GM15510 (cell line): ENCODE measurements around the gene TTLL12.

Source experiments
- POLR2A ChIP-seq: IDR thresholded peaks from 3 replicates; pipeline ENCODE4 v1.6.1; 2011; ENCODE audit warnings: borderline replicate concordance; ENCODE audit not compliant: insufficient read length; ENCODE audit errors: extremely low read depth

TTLL12 gene

DNA sequence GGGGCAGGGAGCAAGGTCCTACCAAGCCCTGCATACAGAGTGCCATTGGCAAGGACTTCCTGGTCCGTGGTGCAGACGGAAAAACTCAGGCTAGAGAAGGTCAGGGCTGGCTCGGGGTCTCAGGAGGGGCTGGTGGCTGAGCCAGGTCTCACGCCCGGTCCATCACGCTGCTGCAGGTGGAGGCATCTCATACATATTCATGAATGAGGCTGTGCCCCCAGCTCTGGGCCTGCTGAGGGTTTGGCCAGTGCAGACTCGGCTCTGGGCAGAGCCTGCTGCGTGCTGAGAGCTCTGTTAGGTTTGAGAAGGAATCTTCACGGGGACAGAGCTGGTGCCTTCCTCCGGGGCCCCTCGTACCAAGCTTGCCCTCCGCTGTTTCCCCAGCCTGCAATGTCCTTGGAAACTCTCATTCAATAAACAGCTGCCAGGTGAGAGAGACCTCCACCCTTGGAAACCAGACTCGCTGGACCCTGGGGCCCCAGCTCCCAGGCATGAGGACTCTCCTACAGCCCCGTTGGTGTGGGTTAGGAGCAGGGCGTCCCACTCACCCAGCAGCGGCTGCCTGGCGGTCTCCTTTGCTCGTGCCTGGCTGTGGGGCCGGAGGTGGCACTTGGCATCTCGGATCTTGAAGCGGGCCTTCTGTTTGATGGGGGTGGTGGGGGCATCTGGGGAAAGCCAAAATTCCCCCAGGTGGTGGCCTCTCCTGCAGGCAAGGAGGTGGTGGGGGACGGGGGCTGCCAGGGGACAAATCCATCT, 33.9 kb upstream of the TTLL12 start:
- TF ChIP-seq POLR2A, result no peak

DNA sequence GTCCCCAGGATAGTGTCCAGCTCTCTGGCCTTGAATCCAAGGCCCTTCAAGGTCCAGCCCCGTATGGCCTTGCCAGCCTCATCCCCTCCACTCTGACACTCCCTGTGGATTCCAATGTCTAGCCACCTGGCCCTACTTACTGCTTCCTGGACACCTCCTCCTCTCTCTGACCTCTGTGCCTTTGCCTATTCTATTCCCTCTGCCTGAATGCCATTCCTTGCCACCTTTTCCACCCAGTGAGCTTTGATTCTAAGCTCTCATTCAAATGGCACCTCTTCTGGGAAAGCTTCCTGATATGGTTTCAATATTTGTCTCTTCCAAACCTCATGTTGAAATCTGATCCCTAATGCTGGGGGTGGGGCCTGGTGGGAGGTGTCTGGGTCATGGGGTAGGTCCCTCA, 31.9 kb upstream of the TTLL12 start:
- no peak for TF ChIP-seq POLR2A

DNA sequence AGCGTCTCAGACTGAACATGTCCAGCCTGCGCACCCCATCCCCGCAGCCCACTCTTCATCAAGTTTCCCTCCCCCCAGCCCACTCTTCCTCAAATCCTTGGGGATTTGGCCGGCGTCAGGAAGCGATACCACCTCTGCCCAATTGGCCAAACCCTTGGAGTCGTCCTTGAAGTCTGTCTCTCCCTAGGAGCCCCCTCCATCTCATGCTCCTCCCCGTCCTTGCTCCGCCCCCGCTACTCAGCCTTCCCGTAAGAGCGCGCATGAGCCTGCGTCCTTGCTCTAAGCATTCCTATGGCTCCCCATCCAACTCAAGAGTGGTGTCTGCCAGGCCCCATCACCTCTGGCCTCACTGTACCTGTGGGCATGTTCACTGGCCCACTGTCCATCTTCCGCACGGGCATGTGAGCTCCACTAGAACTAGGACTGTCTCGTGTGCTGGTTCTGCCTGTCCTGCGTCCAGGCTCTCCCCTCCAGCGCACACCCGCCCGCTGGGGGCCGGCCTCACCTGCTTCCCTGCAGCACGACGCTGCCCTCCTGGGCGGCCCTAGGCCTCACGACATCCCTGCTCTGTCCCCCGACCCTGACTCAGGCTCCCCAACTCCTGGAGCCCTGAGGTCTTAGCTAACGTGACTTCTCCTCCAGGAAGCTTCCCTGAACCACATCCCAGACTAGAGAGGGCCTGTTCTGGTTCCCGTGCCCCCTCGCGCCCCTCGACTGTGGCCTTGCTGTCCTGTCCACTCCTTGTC, 30.5 kb upstream of the TTLL12 start:
- TF ChIP-seq POLR2A, result no peak

DNA sequence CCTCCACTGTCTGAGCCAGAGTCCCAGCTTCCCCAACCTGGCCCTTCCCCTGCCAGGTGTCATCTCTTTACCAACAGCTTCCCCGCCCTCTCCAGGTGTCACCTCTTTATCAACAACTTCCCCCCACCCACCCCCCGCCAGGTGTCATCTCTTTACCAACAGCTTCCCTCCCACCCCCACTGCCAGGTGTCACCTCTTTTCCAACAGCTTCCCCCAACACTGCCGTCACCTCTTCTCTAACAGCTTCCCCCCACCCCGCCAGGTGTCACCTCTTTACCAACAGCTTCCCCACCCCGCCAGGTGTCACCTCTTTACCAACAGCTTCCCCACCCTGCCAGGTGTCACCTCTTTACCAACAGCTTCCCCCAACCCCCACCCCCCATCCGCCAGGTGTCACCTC, 29.8 kb upstream of the TTLL12 start:
- TF ChIP-seq POLR2A, result no peak

DNA sequence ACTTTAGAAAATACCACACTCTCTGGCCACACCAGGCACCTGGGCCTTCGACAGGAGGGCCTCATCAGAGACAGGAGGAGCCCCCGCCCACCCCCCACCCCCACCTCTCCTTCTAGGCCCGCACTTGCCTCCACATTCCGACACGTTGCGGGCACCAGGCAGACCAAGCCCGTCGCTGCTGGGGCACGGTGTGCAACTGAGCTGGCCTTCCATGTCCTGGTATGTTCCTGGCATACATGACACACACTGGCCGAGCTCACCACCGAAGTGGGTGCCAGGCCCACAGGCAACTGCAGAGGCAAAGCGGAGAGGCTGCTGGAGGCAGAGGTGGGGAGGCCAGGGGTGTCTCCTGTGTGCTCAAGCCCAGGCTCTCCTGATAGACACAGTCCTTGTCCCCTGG, 27.0 kb upstream of the TTLL12 start:
- TF ChIP-seq POLR2A, result no peak

DNA sequence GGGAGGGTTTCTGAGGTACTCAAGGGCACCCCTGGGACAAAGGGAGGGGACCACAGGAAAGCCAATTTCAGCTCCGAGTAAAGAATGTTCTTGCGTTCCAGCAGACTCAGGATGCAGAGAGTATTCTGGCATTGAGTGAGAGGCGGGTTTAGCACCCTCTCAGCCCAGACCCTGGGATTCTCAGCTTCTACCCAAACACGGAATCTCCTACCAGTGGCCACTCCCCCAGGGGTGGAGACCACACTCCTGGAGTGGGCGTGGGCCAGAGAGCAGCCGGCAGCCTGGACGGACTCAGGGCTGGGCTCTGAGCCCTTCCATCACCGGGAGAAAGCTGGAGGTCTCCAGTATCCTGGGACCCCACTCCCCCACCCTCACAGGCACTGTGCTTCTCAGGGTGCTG, 26.1 kb upstream of the TTLL12 start:
- no peak for TF ChIP-seq POLR2A

DNA sequence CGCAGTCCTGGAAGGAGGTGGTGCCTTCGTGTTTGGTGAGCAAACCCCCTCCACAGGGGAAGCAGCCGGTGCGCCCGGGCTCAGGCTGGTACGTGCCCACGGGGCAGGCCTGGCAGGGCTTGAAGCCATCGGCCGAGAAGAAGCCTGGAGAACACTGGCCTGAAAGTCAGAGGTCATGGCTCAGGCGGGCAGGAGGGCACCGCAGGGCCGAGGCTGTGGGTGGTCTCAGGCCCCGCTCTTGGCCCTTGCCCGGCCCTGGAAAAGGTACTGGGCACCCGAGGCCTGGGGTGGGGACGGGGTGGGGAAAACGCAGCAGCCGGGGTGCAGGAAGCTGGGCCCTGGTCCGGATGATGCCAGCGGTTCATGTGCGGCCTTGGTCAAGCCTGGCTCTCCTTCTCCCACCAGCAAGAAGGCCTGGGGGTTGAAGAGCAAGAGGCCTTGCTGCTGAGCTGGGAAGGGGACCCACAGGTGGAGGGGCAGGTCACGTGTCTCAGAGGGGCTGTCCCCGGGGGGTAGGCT, 25.6 kb upstream of the TTLL12 start:
- TF ChIP-seq POLR2A, result no peak

DNA sequence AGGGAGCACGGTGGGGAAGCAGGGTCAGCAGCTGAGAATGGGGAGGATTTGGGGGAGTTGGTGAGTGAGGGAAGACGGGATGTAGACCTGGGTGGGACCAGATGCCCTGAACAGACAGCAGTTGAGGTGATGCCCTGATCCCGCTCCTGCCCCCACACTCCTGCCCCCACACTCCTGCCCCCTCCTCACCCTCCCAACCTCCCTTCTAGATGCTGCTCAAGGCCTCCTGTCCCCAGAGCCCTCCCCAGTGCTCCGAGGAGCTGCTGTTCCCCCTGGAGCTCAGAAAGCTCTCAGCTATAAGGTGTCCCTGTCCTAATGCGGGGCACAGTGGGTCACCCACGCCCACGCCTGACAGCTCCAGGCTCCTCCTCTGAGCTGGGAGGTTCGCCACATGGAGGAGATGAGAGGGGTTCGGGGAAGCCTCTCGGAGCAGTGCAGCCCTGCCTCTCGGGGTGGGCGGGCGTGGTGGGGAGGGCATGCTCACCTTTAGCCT, 25.1 kb upstream of the TTLL12 start:
- TF ChIP-seq POLR2A, result no peak

DNA sequence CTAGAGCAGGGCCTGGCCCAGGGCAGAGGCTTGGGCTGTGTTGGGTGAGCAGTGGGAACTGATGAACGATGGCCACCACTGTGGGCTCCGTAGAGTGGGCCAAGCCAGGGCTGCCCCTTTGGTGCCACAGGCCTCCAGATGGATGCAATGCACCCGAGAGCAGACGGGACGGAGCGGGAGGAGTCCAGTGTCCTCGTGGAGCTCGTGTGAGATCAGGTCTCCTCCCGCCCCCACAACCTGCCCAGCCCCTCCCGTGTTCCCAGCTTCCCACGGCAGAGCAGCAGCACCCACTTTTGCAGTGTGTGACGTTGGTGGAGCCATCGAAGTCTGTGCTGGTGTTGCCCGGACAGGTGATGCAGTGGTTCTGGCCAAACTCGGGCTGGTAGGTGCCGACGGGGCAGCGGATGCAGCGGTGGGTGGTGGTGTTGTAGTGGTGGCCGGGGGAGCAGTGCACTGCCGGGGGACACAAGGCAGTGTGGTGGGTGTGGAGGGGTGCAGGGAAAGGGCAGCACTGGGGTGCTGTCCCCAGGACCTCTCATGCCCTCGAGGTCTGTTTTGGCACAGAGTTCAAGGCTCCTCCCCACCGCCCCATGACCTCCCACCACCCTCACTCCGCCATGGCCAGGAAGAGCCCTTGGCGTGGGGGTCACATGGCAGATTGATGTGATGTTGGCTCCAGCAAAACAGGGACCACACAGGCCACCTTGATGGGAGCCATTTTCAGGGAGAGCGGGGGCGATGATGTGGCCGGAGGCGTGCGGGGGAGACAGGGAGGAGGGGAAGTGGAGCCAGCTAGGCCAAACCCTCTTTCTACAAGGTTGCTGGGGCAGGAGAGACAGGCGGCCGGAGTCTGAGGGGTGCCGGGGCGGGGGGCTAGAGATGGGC, 23.9 kb upstream of the TTLL12 start:
- no peak for TF ChIP-seq POLR2A

DNA sequence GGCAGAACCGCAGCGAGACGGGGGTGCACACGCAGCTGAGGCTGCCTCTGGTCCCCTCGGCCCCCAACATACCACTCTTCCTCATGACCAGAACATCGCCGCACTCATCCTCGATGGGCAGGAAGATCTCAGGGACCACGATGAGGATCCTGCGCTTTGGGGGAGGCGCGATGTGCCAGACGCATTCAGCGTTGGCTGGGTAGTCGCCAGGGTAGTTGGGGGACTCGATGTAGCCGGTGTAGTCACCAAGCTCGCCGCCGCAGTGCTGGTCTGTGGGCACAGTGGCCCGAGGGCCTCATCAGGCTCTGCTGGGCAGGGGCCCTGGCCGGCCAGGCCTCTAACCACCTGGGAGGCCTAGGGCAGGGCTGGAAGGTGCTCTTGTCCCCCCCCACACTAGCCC, 23.0 kb upstream of the TTLL12 start:
- no peak for TF ChIP-seq POLR2A

DNA sequence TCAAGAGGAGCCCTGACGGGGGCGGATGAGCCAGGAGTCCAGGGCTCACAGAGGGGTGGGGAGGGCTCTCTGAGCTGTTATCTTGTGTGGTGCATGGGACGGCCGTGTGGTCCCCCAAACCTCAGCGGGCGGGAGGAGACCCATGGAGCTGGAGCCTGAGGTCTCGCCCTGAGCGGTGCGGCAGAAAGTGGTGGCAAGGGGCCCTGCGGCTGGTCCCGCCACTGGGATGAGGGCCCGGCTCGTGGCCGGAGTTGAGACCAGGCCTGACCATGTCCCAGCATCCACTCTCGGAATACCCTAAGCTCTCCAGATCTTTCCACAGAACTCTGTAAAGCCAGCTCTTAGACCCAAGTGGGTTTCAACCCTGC, 22.6 kb upstream of the TTLL12 start:
- no peak for TF ChIP-seq POLR2A

DNA sequence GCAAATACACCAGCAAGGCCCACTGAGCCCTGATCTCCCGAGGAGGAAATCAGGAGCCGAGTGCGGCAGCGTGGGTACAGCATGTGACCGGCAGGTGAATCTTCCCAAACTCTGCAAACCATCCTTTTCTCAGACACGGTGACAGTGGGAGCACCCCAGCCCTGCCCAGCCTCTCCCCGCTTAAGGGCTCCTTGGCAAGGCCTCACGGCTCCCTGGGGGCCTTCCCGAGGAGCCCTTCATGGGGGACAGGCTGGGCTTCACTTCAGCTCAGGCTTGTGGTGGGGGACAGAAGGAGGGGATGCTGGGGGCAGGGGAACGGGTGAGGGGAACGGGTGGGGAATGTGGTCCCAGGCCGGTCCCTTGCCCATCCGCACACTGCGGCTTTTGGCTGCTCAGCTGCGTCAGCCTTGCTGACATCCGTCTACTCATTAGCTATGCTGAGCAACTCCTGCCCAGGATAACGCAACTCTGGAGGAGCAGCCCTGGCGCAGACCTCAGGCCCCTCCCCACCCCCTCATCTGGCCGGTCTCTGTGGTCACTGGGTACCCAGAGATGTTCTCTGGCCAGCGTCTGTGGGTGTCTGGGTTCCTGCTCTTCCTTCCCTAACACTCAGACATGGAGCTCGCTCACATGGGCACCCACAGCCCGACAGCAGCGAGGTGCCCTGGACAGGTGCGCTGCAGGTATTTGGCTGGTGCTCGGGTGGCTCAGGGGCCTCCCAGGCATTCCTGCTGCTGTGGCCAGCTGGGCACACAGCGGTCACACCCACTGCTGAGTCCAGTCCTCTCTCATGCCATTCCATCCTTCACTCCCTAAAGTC, 22.0 kb upstream of the TTLL12 start:
- no peak for TF ChIP-seq POLR2A

DNA sequence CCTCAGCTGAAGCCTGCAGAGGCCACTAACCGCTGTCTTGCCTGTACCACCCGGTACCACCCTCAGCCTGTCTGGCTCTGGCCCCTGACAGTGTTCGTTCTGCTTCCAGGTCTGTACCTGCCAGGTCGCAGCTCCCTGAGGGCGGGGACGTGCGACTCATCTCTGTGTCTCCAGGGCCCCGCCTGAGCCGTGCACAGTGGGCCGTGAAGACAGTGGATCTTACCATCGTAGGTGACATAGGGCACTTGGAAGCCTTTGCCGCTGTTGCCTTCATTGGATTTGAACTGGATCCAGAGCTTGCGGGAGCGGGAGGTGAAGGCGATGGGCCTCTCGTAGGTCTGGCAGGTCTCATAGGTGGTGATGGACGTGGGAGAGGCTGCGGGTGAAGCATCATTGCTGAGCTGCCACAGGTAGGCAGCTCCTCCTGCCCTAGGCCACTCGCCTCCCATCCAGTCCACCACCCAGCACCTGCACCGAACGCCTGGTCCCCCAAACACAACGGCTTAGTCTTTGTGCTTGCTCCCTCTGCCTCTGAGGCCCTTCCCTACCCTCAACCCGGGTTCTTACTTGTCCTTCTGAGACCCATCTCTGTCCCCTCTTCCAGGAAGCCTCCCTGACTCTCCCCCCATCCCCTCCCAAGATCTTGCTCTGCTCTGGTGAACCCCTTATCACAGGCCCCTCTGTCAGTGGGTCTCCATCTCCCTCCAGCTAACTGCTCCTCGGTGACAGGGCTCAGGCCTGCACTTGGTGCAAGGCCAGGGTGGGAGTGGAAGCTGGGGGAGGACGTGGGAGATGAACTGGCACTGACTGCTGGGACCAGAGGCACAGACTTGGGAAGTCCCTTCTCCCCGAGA, 21.1 kb upstream of the TTLL12 start:
- TF ChIP-seq POLR2A, result no peak

DNA sequence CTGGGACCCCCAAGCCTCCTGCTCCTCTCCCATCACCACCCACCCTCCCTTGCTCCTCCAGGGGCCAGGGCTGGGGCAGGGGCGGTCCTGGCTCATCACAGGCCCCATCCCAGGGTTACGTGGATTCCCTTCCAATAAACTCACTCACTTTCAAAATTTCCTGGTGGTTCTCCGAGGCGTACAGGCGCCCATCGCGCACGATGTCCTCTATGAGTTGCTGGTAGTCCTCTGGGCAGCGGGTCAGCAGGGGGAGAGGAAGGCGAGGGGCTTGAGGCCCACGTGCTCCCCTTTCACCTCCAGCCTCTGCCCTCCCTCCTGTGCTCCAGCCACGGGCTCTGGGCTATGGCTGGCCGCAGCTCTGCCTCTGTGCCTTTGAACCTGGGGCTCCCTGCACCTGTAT, 20.5 kb upstream of the TTLL12 start:
- TF ChIP-seq POLR2A, result no peak

DNA sequence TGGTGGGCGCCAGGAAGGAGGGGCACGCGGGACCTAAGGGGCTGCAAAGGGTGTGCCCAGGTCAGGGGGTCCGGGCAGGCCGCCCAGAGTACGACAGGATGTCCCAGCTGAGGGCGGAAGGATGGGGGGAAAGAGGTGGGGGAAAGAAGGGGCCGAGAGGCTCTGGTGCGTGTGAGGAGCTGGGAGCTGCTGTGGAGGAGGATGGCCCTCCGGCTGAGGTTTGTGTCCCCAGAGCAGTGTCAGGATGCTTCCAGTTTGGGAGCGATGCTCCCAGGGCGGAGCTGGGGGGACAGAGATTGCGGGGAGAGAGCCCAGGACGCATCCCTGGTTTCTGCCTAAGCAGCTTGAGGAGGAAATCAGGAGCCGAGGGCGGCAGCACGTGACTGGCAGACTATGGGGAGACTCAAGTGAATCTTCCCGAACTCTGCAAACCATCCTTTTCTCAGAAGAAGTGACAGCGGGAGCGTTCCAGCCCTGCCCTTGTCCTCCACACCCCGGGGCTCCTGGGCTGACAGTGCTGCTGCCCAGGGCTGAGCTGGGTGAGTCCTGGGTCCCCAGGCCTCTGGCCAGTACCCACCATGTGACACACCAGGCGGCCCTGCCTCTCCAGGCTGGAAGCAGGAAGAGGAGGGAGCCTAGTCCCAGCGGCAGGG, 19.7 kb upstream of the TTLL12 start:
- TF ChIP-seq POLR2A, result no peak
